ENCODE data around the gene DCAF6. TPM values are rescaled to one million over a fixed set of nuclear protein-coding genes. Genes with fewer than 3 reads are reported as not detected.
A peak's percentile ranks its signal among the peaks of the same experiment; 100 is the strongest.

The DCAF6 gene
- total RNA-seq, 2 experiments from 2014 or later: 28.2 to 28.5 TPM

DNA sequence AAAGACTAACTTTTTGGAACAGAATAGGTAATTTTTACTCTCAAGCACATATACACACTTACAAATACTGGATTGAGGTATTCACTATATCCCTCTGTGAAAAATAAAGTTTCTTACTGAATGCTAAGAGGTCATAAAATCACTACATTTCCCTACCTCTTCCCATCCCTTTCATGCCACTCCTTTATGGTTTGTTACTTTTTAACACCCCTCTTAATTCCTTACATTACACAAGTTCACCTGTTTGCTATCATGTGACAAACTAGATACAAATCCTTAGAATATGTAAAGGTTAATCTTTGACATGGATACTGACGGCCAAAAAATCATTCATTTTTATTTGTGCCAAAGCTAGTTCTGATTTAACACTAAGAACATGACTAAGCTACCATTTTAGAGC is 6.8 kb upstream of the DCAF6 start:
- H3K4me1 Mint-ChIP-seq: peaks cover 18% of the 10 kb centered on the region
- H3K27ac Mint-ChIP-seq: no peak overlapping the region
- H3K9me3 Mint-ChIP-seq: no peaks in the 10 kb centered on the region
- H3K36me3 Mint-ChIP-seq: peaks cover 2% of the 10 kb centered on the region
- no peak for ATAC-seq (ENCODE audit: low read depth)
- no peak for DNase-seq
- H3K4me3 Mint-ChIP-seq: no peak overlapping the region
- H3K27me3 Mint-ChIP-seq: no peaks in the 10 kb centered on the region
- POLR2A ChIA-PET: interaction anchor here (1.0 kb wide), 1 partner anchor 213 kb away, joined by 7 read pairs; no protein-coding TSS in a partner anchor

DNA sequence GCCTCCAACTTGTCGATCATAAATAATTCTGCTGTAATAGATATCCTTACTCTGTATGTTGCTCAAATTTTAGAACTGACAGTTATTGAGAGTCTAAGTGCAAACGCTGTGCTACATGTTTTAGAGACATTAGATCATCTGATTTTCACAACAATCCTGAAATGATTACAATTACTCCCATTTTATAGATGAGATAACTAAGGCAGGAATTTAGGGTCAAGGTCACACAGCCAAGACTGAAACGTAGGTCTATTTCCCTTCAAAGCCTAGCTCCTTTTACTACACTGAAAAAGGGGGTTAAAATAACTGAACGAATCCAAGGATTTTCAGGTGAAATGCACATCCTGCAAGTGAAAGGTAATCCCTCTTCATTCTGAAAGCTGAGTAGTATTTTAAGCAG is 2.7 kb upstream of the DCAF6 start:
- peak overlapping the region; percentile 91 for H3K4me3 Mint-ChIP-seq

DNA sequence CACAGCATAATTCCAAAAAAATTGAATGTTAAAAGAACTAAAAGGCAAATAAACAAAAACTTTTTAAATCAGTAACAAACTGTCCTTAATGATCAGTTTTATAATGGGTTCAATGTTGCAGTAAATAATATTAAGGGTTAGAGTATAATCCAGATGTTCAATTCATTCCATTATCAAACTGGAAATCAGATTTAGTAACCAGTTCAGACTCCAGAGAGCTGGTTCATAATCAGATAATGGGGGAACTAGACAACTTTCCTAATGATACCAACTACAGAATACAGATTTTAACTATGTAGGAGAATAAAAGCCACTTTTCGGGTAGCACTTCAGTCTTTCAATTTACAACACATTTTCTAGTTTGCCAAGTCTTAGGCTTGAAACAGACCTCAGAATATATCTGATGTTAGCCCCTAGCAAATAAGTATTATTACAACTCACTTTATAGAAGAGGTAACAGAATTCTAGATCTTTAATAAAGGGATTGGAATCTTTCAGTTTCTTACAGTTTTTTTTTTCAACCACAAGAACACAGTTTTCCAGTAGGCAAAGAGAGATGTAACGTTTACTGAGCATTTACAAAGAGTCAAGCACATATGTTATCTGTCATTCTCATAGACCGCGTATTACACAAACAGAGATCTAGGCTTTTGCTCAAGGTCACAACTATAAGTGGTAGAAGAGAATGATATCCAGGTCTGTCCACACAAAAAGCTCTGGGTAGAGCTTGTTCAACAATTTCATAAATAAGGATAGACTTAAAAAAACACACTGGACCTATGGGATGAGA is 1.9 kb upstream of the DCAF6 start:
- DNase-seq (no peak), ATAC-seq (ENCODE audit: low read depth) (no peak)
- Mint-ChIP-seq H3K9me3 (no peaks in the 10 kb centered on the region), H3K27ac (peak overlapping the region; percentile 96), H3K36me3 (peaks cover 4% of the 10 kb centered on the region), H3K4me1 (peaks cover 28% of the 10 kb centered on the region), H3K27me3 (no peaks in the 10 kb centered on the region), H3K4me3 (peak overlapping the region; percentile 91)
- POLR2A ChIA-PET: interaction anchor here (0.5 to 2.3 kb wide), 5 partner anchors 172 to 714 kb away, joined by 3 to 15 read pairs (median 7); partner anchors contain the start of genes POU2F1 and SFT2D2

More for the DNA sequence above, 2.7 kb upstream of the DCAF6 start:
- ATAC-seq (ENCODE audit: low read depth) (no peak), DNase-seq (no peak)
- Mint-ChIP-seq H3K27ac (peak overlapping the region; percentile 44), H3K9me3 (no peaks in the 10 kb centered on the region), H3K27me3 (no peaks in the 10 kb centered on the region), H3K4me1 (peaks cover 28% of the 10 kb centered on the region), H3K36me3 (peaks cover 4% of the 10 kb centered on the region)
- POLR2A ChIA-PET: no interaction called here

DNA sequence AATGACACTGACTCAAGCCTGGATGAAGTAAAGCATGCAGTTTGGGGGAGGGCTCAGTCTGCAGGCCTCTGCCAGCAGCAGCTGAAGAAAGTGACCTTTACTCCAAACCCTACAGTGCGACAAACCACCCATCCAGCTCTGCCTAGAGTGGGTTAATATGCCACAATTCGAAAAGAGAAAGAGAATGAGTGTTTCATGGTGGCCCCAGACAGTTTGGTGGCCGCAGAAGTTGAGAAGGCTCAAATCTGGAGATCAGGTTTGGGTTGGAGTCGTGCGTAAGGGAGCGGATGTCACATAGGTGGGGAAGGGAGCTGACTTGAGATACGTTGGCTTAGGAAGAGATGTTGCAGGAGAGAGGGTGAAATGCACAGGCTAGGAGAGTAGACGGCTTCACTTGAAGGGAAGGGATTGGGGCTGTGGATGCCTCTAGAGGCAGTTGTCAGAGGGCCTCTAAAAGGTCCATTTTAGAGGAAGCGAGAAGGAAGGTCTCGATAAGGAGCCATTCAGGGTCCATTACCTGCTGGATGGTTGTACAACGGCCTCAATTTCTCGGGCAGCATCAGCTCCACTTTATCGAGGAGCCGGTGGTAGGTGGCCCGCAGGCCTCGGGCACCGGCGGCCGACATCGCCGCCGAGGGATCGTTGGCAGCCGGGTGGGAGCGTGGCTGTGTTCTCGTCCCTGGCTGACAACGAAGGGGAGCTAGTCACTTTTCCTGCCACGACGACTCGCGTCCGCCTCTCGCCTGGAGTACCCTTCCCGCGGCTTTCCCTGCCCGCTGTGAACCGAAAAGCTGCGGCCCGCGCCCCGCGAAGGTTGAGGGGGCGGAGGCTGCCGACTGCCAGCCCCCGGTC is 1.0 kb upstream of the DCAF6 start:
- peaks cover 4% of the 10 kb centered on the region for H3K36me3 Mint-ChIP-seq
- peak overlapping the region; percentile 96 for H3K27ac Mint-ChIP-seq
- DNase-seq (peak; percentile 58), ATAC-seq (ENCODE audit: low read depth) (peak; percentile 6)
- H3K4me3 Mint-ChIP-seq: peak overlapping the region; percentile 91
- H3K4me1 Mint-ChIP-seq: peaks cover 28% of the 10 kb centered on the region
- H3K9me3 Mint-ChIP-seq: no peaks in the 10 kb centered on the region
- POLR2A ChIA-PET: interaction anchor here (0.8 to 2.4 kb wide), 15 partner anchors 17 to 715 kb away, joined by 3 to 18 read pairs (median 5); partner anchors contain the start of genes POU2F1 and SFT2D2
- H3K27me3 Mint-ChIP-seq: no peaks in the 10 kb centered on the region

DNA sequence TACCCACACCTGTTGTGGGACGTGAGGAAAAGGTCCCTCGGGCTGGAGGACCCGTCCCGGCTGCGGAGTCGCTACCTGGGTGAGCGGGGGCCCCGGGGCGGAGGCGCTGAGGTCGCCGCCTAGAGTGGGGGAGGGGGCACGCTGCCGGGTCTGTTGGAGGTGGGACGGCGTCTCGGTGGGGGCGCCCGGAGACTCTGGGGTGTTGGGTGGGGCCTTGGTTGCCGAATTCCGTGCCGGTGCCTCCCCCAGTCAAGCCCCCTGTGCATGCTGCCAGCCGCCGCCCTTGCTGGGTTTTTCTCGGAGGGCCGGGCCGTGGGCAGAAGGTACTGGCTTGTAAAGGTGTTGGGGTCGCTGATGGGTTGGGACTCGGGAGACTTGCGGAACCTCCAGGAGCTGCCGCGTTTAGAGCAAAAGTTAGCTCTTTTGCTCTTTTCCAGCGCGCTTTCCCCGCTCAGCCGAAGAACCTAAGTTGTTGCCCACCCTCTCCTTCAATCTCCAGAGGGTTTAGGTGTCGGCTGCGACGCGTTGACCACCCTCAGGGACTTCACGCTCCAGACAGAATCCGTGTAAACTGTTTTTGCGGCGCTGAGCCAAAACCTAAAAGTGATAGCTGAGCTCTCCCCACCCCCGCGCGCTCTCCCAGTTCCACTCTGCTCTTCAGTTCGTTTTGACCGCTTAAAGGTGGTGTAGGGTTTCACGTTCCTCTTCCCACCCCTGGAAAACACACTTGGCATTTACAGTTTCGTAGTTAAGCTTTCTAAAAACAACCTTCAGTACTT is 636 bp downstream of the DCAF6 start, which contains the start of gene MPC2:
TSS of gene MPC2 (minus strand) at position 143 of the 779 bp plus-strand sequence. CDS start 1,231 bp downstream, outside the sequence.
- POLR2A ChIA-PET: interaction anchor here (0.5 to 2.4 kb wide), 8 partner anchors 8 to 717 kb away, joined by 3 to 18 read pairs (median 4); partner anchors contain the start of gene POU2F1
- Mint-ChIP-seq H3K4me3 (peak within 1 kb of the TSS; percentile 91), H3K4me1 (peaks cover 30% of the 10 kb centered on the region), H3K27ac (peak within 1 kb of the TSS; percentile 96), H3K27me3 (no peaks in the 10 kb centered on the region), H3K36me3 (peaks cover 8% of the 10 kb centered on the region), H3K9me3 (no peaks in the 10 kb centered on the region)
- DNase-seq (peak; percentile 80), ATAC-seq (ENCODE audit: low read depth) (peak; percentile 7)

DNA sequence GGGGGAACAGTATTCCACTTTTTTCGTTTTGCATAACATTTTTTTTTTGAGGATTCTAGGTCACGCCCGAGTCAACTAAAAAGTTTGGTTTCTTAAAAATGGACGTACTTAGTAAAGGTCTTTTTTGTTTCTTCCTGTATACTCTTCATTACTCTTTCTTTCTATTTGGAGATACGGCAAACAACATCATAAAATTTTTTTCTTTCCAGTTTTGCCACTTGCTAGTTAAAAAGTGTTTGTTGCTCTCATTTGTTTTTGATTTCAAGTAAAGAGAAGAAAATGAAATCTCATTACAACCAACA is 1.2 kb downstream of the DCAF6 start:
- no peaks in the 10 kb centered on the region for H3K9me3 Mint-ChIP-seq
- POLR2A ChIA-PET: interaction anchor here (0.6 to 2.4 kb wide), 5 partner anchors 8 to 337 kb away, joined by 3 to 18 read pairs (median 4); no protein-coding TSS in a partner anchor
- H3K36me3 Mint-ChIP-seq: peaks cover 8% of the 10 kb centered on the region
- H3K27ac Mint-ChIP-seq: peak overlapping the region; percentile 96
- peaks cover 27% of the 10 kb centered on the region for H3K4me1 Mint-ChIP-seq
- peak overlapping the region; percentile 91 for H3K4me3 Mint-ChIP-seq
- no peaks in the 10 kb centered on the region for H3K27me3 Mint-ChIP-seq
- no peak for ATAC-seq (ENCODE audit: low read depth)
- no peak for DNase-seq

DNA sequence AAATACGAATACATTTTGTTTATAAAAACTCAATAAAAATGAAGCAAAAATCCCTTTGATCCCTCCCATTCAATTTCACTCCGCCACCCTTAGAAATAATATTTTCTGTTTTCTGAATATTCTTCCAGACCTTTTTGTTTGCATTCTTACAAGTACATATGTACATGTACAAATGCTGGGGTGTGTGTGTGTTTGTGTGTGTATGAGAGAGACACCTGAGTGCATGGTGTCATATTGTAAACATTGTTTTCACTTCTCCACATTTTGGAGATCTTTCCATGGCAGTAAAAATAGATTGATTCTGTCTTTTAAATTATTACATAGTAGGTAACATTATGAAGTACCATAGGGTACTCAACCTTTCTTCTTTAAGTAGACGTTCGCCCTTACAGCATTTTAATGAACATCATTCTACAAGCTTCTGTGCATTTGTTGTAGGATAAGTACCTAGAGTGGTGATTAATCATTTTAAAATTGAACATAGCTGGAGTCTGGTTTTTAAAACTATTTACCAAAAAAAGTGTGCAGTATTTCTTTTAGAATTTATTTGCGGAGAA is 1.7 kb downstream of the DCAF6 start:
- peaks cover 10% of the 10 kb centered on the region for H3K36me3 Mint-ChIP-seq
- no peaks in the 10 kb centered on the region for H3K27me3 Mint-ChIP-seq
- H3K27ac Mint-ChIP-seq: peak overlapping the region; percentile 96
- POLR2A ChIA-PET: interaction anchor here (0.6 to 1.3 kb wide), 2 partner anchors 73 to 338 kb away, joined by 4 to 10 read pairs; no protein-coding TSS in a partner anchor
- H3K4me1 Mint-ChIP-seq: peaks cover 24% of the 10 kb centered on the region
- ATAC-seq (ENCODE audit: low read depth) (no peak), DNase-seq (no peak)
- no peaks in the 10 kb centered on the region for H3K9me3 Mint-ChIP-seq
- peak overlapping the region; percentile 91 for H3K4me3 Mint-ChIP-seq

DNA sequence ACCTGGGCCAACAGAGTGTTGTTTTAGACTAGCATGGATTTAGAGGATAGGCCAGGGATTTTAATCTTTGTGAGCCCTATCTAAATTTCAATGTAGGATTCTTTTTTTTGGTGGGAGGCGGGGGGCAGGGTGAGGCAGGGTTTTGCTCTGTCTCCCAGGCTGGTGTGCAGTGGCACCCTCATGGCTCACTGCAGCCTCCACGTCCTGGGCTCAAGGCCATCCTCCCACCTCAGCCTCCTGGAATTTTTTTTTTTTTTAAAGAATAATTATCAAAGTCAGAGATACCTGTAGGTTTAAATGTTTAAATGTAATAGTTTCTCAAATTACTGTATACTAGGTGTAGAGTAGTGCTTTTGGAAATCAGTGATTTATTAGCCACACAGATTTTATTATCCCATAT is 3.8 kb downstream of the DCAF6 start:
- no peak for ATAC-seq (ENCODE audit: low read depth)
- Mint-ChIP-seq H3K4me1 (peaks cover 14% of the 10 kb centered on the region), H3K36me3 (peaks cover 28% of the 10 kb centered on the region), H3K27ac (no peak overlapping the region), H3K4me3 (no peak overlapping the region), H3K27me3 (no peaks in the 10 kb centered on the region), H3K9me3 (peaks cover 9% of the 10 kb centered on the region)
- POLR2A ChIA-PET: no interaction called here
- no peak for DNase-seq

DNA sequence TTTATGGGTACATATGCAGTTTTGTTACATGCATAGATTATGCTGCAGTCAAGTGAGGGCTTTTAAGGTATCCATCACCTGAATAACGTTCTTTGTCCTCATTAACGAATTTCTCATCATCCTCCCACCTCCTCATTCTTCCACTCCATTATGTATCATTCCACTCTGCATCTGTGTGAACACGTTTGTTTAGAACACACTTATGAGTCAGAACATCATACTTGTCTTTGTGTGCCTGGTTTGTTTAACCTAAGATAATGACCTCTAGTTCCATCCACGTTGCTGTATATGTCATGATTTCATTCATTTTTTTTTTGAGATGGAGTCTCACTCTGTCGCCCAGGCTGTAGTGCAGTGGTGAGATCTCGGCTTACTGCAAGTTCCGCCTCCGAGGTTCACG is 7.1 kb downstream of the DCAF6 start:
- POLR2A ChIA-PET: no interaction called here
- Mint-ChIP-seq H3K36me3 (peaks cover 45% of the 10 kb centered on the region), H3K27me3 (no peaks in the 10 kb centered on the region), H3K27ac (no peak overlapping the region), H3K4me1 (peaks cover 24% of the 10 kb centered on the region), H3K4me3 (no peak overlapping the region), H3K9me3 (peaks cover 9% of the 10 kb centered on the region)
- DNase-seq (no peak), ATAC-seq (ENCODE audit: low read depth) (no peak)

DNA sequence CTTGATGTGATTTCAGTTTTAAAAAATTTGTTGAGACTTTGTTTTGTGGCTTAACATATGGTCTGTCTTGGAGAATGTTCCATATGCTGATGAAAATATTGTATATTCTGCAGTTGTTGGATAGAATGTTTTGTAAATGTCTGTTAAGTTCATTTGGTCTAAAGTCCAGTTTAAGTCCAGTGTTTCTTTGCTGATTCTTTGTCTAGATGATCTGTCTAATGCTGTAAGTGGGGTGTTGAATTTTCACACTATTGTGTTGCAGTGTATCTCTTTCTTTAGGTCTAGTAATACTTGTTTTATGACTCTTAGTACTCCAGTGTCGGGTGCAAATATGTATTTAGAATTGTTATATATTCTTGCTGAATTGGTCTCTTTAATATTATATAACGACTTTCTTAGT is 11.2 kb downstream of the DCAF6 start:
- POLR2A ChIA-PET: no interaction called here
- Mint-ChIP-seq H3K9me3 (peaks cover 9% of the 10 kb centered on the region), H3K4me3 (no peak overlapping the region)

DNA sequence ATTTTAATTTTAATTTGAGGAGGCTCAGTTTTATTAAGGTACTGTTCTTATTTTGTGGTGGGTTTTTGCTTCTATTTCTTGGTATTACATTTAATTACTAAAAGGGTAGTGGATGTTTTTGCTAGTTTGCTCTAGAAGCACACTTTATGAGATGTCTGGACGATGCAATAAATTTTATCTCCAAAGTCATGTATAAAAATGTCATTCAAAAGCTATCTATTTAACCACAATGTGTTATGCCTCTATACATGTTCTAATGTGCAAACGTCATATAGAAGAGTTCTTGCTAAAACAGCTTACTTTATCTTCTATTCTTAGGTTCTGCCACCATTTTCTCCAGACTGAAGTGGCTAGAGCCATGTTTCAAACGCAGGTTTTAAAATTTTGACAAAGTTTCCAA is 13.3 kb downstream of the DCAF6 start:
- H3K27me3 Mint-ChIP-seq: no peaks in the 10 kb centered on the region
- peaks cover 42% of the 10 kb centered on the region for H3K36me3 Mint-ChIP-seq
- peaks cover 3% of the 10 kb centered on the region for H3K9me3 Mint-ChIP-seq
- ATAC-seq (ENCODE audit: low read depth) (no peak), DNase-seq (no peak)
- H3K4me3 Mint-ChIP-seq: no peak overlapping the region
- H3K27ac Mint-ChIP-seq: no peak overlapping the region
- peaks cover 19% of the 10 kb centered on the region for H3K4me1 Mint-ChIP-seq
- POLR2A ChIA-PET: no interaction called here

More for the DNA sequence above, 11.2 kb downstream of the DCAF6 start:
- Mint-ChIP-seq H3K27ac (no peak overlapping the region), H3K27me3 (no peaks in the 10 kb centered on the region), H3K4me1 (peaks cover 23% of the 10 kb centered on the region), H3K36me3 (peaks cover 50% of the 10 kb centered on the region)
- DNase-seq (no peak), ATAC-seq (ENCODE audit: low read depth) (no peak)

DNA sequence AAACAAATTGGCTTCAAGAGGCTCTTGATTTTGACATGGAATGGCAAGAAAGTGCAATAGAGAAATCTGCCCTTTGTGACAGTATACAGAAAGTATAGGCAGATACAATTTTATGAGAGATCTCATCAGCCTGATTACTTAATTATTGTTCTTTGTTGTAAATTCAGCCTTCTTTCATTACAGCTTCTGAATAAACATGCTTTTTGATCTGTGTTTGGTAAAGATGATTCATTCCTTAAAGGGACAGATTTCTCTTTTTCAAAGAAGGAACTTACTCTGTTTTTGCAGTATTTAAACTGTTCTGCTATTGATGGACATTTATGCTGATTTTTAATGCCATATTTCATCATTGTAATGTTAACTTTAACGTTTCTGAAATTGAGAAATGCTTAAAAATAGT is 14.1 kb downstream of the DCAF6 start:
- peaks cover 21% of the 10 kb centered on the region for H3K4me1 Mint-ChIP-seq
- POLR2A ChIA-PET: no interaction called here
- H3K27ac Mint-ChIP-seq: no peak overlapping the region

More for the DNA sequence above, 14.1 kb downstream of the DCAF6 start:
- ATAC-seq (ENCODE audit: low read depth): no peak
- H3K9me3 Mint-ChIP-seq: no peaks in the 10 kb centered on the region
- peaks cover 44% of the 10 kb centered on the region for H3K36me3 Mint-ChIP-seq
- no peaks in the 10 kb centered on the region for H3K27me3 Mint-ChIP-seq
- no peak overlapping the region for H3K4me3 Mint-ChIP-seq
- DNase-seq: no peak

All from activated naive CD8-positive, alpha-beta T cell treated with anti-CD3 and anti-CD28 coated beads, Interleukin-2, amount 10 ng/mL, durations not matched to agents 7 days and 5 days (primary cell).